A549 (cell line): Measurements from ENCODE around the gene PHF10. TPM values are rescaled to one million over a fixed set of nuclear protein-coding genes. Genes with fewer than 3 reads are reported as not detected.

Source experiments
- ATAC-seq, 2 experiments: fragments of 200-7000 bp in 1 of 2; fragments of >200 bp in 1 of 2; cut with Nextera tagmentation in 1 of 2; cut with Tn5 transposase in 1 of 2; 3 replicates each; pipeline versions ENCODE4 v1.8.0 to v1.9.1; 2018 to 2020; ENCODE audit warnings: mild to moderate bottlenecking in 1 of 2, moderate library complexity in 1 of 2
- CTCF ChIA-PET: fragments of 300-600 bp; sonication (Branson Sonifier 250); formaldehyde crosslinking; extraction: SDS; loops from one replicate; lab custom pipeline; 2021; ENCODE audit warnings: antibody characterized with exemption, inconsistent platforms; lab: Yijun Ruan, JAX
- POLR2A ChIA-PET: fragments of 350-600 bp; formaldehyde crosslinking; extraction: SDS; loops from one replicate; lab custom pipeline; 2021; ENCODE audit warnings: antibody characterized with exemption, inconsistent platforms; lab: Yijun Ruan, JAX
- DNase-seq, 2 experiments: peaks; one replicate each; pipeline versions ENCODE4 v3.0.0 to v3.0.0-alpha.2; 2011 to 2016; ENCODE audit warnings: low read depth in 1 of 2, low spot score in 1 of 2
- FAIRE-seq: peaks from 2 replicates; lab custom pipeline; 2011; peaks lifted over from hg19 to GRCh38; lab: Jason Lieb, UNC
- H3K27ac ChIP-seq, 2 experiments: fragments of >200 bp; sonication (Bioruptor Twin); formaldehyde crosslinking; 3 replicates each; pipeline ENCODE4 v1.5.1; 2016 to 2017
- H3K4me1 ChIP-seq: fragments of >200 bp; sonication (Bioruptor Twin); formaldehyde crosslinking; 3 replicates; pipeline ENCODE4 v1.6.1; 2016
- H3K4me2 ChIP-seq: fragments of >200 bp; sonication (Bioruptor Twin); formaldehyde crosslinking; 3 replicates; pipeline ENCODE4 v1.6.1; 2016
- H3K4me3 ChIP-seq: fragments of >200 bp; sonication (Bioruptor Twin); formaldehyde crosslinking; 3 replicates; pipeline ENCODE4 v1.5.1; 2016
- H3K9me3 ChIP-seq: fragments of >200 bp; sonication (Bioruptor Twin); formaldehyde crosslinking; 3 replicates; pipeline ENCODE4 v1.6.1; 2016
- BHLHE40 ChIP-seq: IDR thresholded peaks from 2 replicates; pipeline ENCODE4 v1.6.1; 2012; ENCODE audit warnings: low read depth, low read length, inconsistent platforms
- CBX2 ChIP-seq: fragments of 200-600 bp; sonication (generic); IDR thresholded peaks from 2 replicates; pipeline ENCODE4 v1.6.1; 2016; ENCODE audit warnings: low read depth, mild to moderate bottlenecking, borderline replicate concordance
- CBX8 ChIP-seq: fragments of 200-600 bp; sonication (generic); IDR thresholded peaks from 2 replicates; pipeline ENCODE4 v1.6.1; 2016
- EHF ChIP-seq: fragments of 250-450 bp; sonication (Bioruptor Pico); IDR thresholded peaks from 2 replicates; pipeline ENCODE4 v1.5.0; 2020; ENCODE audit warnings: mild to moderate bottlenecking
- EHMT2 ChIP-seq: fragments of 200-600 bp; sonication (generic); IDR thresholded peaks from 2 replicates; pipeline ENCODE4 v1.6.1; 2016; ENCODE audit warnings: antibody characterized with exemption, low read depth, mild to moderate bottlenecking, moderate library complexity
- EP300 ChIP-seq, 2 experiments: fragments of >200 bp; sonication (Bioruptor Twin); formaldehyde crosslinking; IDR thresholded peaks; 2 replicates in 1 of 2; 3 replicates in 1 of 2; pipeline ENCODE4 v1.6.1; 2016 to 2017
- FOSB ChIP-seq: fragments of 250-450 bp; sonication (Bioruptor Pico); IDR thresholded peaks from 2 replicates; pipeline ENCODE4 v1.5.0; 2020; ENCODE audit warnings: mild to moderate bottlenecking, moderate library complexity
- FOXS1 ChIP-seq: fragments of 250-450 bp; sonication (Bioruptor Pico); IDR thresholded peaks from 2 replicates; pipeline ENCODE4 v1.5.0; 2020; ENCODE audit warnings: mild to moderate bottlenecking, moderate library complexity
- HEYL ChIP-seq: fragments of 250-450 bp; sonication (Bioruptor Pico); IDR thresholded peaks from 2 replicates; pipeline ENCODE4 v1.8.0; 2021; ENCODE audit warnings: mild to moderate bottlenecking, moderate library complexity
- HOXA7 ChIP-seq: fragments of 250-450 bp; sonication (Bioruptor Pico); IDR thresholded peaks from 2 replicates; pipeline ENCODE4 v1.5.0; 2020; ENCODE audit warnings: mild to moderate bottlenecking, moderate library complexity
- HOXB5 ChIP-seq: fragments of 250-450 bp; sonication (Bioruptor Pico); IDR thresholded peaks from 2 replicates; pipeline ENCODE4 v1.5.0; 2020; ENCODE audit warnings: mild to moderate bottlenecking, moderate library complexity
- JUNB ChIP-seq: fragments of >200 bp; sonication (Bioruptor Twin); formaldehyde crosslinking; IDR thresholded peaks from 2 replicates; pipeline ENCODE4 v1.6.1; 2016
- MAFK ChIP-seq: fragments of 450-650 bp; IDR thresholded peaks from 2 replicates; pipeline ENCODE4 v1.6.1; 2014; ENCODE audit not compliant: partially characterized antibody
- MAZ ChIP-seq: fragments of 150-350 bp; IDR thresholded peaks from 2 replicates; pipeline ENCODE4 v1.6.1; 2014; ENCODE audit warnings: antibody characterized with exemption, low read depth, low read length, borderline replicate concordance
- NFE2L2 ChIP-seq: fragments of 150-350 bp; conservative IDR thresholded peaks from 2 replicates; pipeline ENCODE4 v1.6.1; 2014; ENCODE audit warnings: low read length
- NR3C1 ChIP-seq: fragments of >200 bp; sonication (Bioruptor Twin); formaldehyde crosslinking; IDR thresholded peaks from 3 replicates; pipeline ENCODE4 v1.6.1; 2017
- PBX3 ChIP-seq: IDR thresholded peaks from 2 replicates; pipeline ENCODE4 v1.6.1; 2012
- PHF8 ChIP-seq: fragments of 200-600 bp; sonication (generic); IDR thresholded peaks from 2 replicates; pipeline ENCODE4 v1.6.1; 2016; ENCODE audit warnings: low read depth, mild to moderate bottlenecking, antibody characterized with exemption, moderate library complexity, borderline replicate concordance
- POLR2A ChIP-seq: IDR thresholded peaks from 2 replicates; pipeline ENCODE4 v1.6.1; 2012; ENCODE audit warnings: mild to moderate bottlenecking, low read length
- RAD21 ChIP-seq, 2 experiments: fragments of >200 bp in 1 of 2; sonication (Bioruptor Twin) in 1 of 2; formaldehyde crosslinking in 1 of 2; IDR thresholded peaks in 1 of 2; conservative IDR thresholded peaks in 1 of 2; 2 replicates in 1 of 2; 3 replicates in 1 of 2; pipeline ENCODE4 v1.6.1; 2012 to 2018; ENCODE audit warnings: inconsistent platforms in 1 of 2
- RCOR1 ChIP-seq: fragments of 150-350 bp; IDR thresholded peaks from 2 replicates; pipeline ENCODE4 v1.6.1; 2014; ENCODE audit warnings: antibody characterized with exemption, low read length, low read depth
- RFX5 ChIP-seq: fragments of 450-650 bp; IDR thresholded peaks from 2 replicates; pipeline ENCODE4 v1.7.1; 2014; ENCODE audit warnings: antibody characterized with exemption, mild to moderate bottlenecking, moderate library complexity
- SMC3 ChIP-seq: fragments of >200 bp; sonication (Bioruptor Twin); formaldehyde crosslinking; IDR thresholded peaks from 3 replicates; pipeline ENCODE4 v1.6.1; 2018; ENCODE audit warnings: inconsistent platforms
- ZNF302 ChIP-seq: fragments of 250-450 bp; sonication (Bioruptor Pico); IDR thresholded peaks from 2 replicates; pipeline ENCODE4 v1.9.0; 2021; ENCODE audit warnings: inconsistent platforms, mild to moderate bottlenecking, moderate library complexity
- WGBS: methylation state at CpG from one replicate; pipeline ENCODE4 v1.1.6; 2017; ENCODE audit errors: missing lambda C conversion rate; 5-methylcytosine and 5-hydroxymethylcytosine counted together
- polyA plus RNA-seq, 4 experiments: library from polyadenylated mRNA; depleted of rRNA in 3 of 4; stranded (reverse); fragments of >200 nt; fragmentation: RNase III in 1 of 4; extraction: RNeasy Plus Mini Kit Qiagen cat#74134 plus additional on column Dnase treatment in 1 of 4; gene quantifications; 2 replicates in 3 of 4; 3 replicates in 1 of 4; pipeline ENCODE4 v1.2.3, GENCODE V29; 2011 to 2017
- TF ChIP-seq, protein P1 (sequence below): fragments of >200 bp; sonication (Bioruptor Twin); formaldehyde crosslinking; IDR thresholded peaks from 2 replicates; pipeline ENCODE4 v1.6.1; 2016
- TF ChIP-seq, protein P2 (sequence below): fragments of 450-650 bp; IDR thresholded peaks from 2 replicates; pipeline ENCODE4 v1.6.1; 2014; ENCODE audit warnings: antibody characterized with exemption
- TF ChIP-seq, protein P3 (sequence below): fragments of 250-450 bp; sonication (Bioruptor Pico); IDR thresholded peaks from 2 replicates; pipeline ENCODE4 v1.5.0; 2021; ENCODE audit warnings: mild to moderate bottlenecking, moderate library complexity, borderline replicate concordance

The PHF10 gene
- polyA plus RNA-seq, 2 of the 4 experiments (the other 2 are of a cell fraction) = 21.9 to 29.6 TPM

GRCh38 chr6:169663468-169663867 is 60.8 kb downstream of the PHF10 start:
- no peak overlapping the region for H3K4me3 ChIP-seq
- no peak overlapping the region for H3K27ac ChIP-seq
- no peak for DNase-seq
- 93% methylated on average over 8 of the region's 8 CpGs for WGBS
- no peak for FAIRE-seq
- H3K4me2 ChIP-seq = no peak overlapping the region
- CTCF ChIA-PET = no interaction called here
- no peak for ATAC-seq
- H3K9me3 ChIP-seq = no peaks in the 10 kb centered on the region
- H3K4me1 ChIP-seq = no peaks in the 10 kb centered on the region
- POLR2A ChIA-PET = no interaction called here
- TF ChIP-seq PBX3 (no peak), ZNF302 (CRISPR knock-in tag) (no peak), EHMT2 (no peak), SMC3 (no peak), HOXB5 (CRISPR knock-in tag) (no peak), NFE2L2 (no peak), POLR2A (no peak), CBX8 (no peak), HEYL (CRISPR knock-in tag) (no peak), NR3C1 (no peak), HOXA7 (CRISPR knock-in tag) (no peak), RFX5 (no peak), EHF (CRISPR knock-in tag) (no peak), RAD21 (conservative IDR thresholded peaks at IDR 0.05 in 1 of 2, IDR thresholded peaks at IDR 0.05 in 1 of 2) (no peak), FOSB (CRISPR knock-in tag) (no peak), FOXS1 (CRISPR knock-in tag) (no peak), MAZ (no peak)
- TF ChIP-seq, protein P1, sequence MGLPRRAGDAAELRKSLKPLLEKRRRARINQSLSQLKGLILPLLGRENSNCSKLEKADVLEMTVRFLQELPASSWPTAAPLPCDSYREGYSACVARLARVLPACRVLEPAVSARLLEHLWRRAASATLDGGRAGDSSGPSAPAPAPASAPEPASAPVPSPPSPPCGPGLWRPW = no peak

DNA sequence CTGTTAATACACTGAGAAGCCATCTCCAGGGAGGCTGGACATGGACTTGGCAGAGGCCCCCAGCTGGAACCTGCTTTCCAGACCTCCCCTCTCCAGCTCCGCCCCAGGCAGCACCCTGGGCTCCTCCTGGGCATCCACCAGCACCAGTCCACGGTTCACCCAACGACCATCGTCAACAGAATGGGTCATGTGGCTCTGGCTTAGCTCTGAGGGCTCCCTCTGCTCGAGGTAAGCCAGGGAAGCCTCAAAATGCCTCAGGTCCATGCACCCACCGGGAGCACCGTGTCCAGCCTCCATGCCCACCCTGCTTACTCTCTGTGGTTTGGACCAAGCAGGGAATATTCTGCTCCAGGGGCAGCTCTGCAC is 62.9 kb downstream of the PHF10 start:
- ATAC-seq = no peak
- Histone ChIP-seq H3K4me3 (no peak overlapping the region), H3K9me3 (no peaks in the 10 kb centered on the region), H3K4me1 (no peaks in the 10 kb centered on the region), H3K27ac (no peak overlapping the region), H3K4me2 (no peak overlapping the region)
- DNase-seq = no peak
- ChIA-PET POLR2A (no interaction called here), CTCF (no interaction called here)
- WGBS = 93% methylated on average over 7 of the region's 7 CpGs
- no peak for FAIRE-seq
- TF ChIP-seq EP300 (IDR thresholded peaks at IDR 0.05) = no peak
- no peak for TF ChIP-seq FOXS1 (CRISPR knock-in tag)
- TF ChIP-seq, protein P2, sequence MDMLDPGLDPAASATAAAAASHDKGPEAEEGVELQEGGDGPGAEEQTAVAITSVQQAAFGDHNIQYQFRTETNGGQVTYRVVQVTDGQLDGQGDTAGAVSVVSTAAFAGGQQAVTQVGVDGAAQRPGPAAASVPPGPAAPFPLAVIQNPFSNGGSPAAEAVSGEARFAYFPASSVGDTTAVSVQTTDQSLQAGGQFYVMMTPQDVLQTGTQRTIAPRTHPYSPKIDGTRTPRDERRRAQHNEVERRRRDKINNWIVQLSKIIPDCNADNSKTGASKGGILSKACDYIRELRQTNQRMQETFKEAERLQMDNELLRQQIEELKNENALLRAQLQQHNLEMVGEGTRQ = no peak
- TF ChIP-seq FOSB (CRISPR knock-in tag) = no peak
- no peak for TF ChIP-seq PHF8
- no peak for TF ChIP-seq ZNF302 (CRISPR knock-in tag)
- no peak for TF ChIP-seq RFX5
- no peak for TF ChIP-seq RCOR1
- no peak for TF ChIP-seq CBX2
- TF ChIP-seq BHLHE40 = no peak
- TF ChIP-seq, protein P3, sequence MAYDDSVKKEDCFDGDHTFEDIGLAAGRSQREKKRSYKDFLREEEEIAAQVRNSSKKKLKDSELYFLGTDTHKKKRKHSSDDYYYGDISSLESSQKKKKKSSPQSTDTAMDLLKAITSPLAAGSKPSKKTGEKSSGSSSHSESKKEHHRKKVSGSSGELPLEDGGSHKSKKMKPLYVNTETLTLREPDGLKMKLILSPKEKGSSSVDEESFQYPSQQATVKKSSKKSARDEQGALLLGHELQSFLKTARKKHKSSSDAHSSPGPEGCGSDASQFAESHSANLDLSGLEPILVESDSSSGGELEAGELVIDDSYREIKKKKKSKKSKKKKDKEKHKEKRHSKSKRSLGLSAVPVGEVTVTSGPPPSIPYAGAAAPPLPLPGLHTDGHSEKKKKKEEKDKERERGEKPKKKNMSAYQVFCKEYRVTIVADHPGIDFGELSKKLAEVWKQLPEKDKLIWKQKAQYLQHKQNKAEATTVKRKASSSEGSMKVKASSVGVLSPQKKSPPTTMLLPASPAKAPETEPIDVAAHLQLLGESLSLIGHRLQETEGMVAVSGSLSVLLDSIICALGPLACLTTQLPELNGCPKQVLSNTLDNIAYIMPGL (CRISPR knock-in tag) = no peak
- no peak for TF ChIP-seq JUNB
- no peak for TF ChIP-seq MAFK
